ENCODE measurements around the gene SLC25A10. TPM values are rescaled to one million over a fixed set of nuclear protein-coding genes. Genes with fewer than 3 reads are reported as not detected.

SLC25A10 gene
- polyA plus RNA-seq, 1 donor from 2014 or later: 8.7 TPM

DNA sequence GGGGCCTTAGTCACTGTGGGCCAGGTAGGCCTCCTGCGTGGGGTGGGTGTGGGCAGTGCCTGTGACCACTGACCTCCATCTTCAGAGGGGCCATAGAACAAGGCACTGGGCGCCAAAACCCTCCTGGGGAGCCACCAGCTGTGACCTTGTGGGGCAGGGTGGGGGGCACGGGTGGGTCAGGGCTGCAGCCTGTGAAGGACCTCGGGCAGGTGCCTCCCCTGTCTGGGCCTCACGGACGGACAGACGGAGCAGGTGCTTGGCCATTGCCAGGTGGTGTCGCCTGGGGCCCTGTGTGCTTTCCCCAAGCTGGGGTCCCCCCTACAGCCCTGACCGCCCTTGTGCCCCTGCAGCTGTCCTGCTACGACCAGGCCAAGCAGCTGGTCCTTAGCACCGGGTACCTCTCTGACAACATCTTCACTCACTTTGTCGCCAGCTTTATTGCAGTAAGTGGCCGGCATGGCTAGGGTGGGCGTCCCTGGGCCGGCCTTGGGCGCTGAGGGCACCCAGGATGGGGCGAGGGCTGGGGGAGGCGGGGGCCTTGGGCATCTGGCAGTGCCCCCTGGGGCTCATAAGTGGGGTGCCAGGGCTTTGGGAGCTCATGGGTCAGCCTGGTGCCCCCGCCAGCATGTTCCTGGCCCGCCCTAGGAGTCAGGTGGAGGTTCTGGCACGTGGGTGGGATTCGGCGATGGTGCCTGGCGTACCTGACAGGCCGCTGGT is 5.1 kb downstream of the SLC25A10 start:
- Histone ChIP-seq H3K9me3 (ENCODE audit: low read length) (no peaks in the 10 kb centered on the region), H3K4me3 (ENCODE audit: low read length) (no peak overlapping the region), H3K27me3 (ENCODE audit: insufficient read depth, low read depth, low read length) (no peaks in the 10 kb centered on the region), H3F3A (ENCODE audit: insufficient read depth, low read length, poor library complexity, severe bottlenecking) (no peaks in the 10 kb centered on the region), H2AFZ (ENCODE audit: low read depth, low read length) (no peak overlapping the region), H3K9ac (ENCODE audit: low read length) (no peak overlapping the region), H3K27ac (ENCODE audit: low read length) (no peak overlapping the region), H4K20me1 (ENCODE audit: insufficient read depth) (no peaks in the 10 kb centered on the region), H3K9me2 (ENCODE audit: insufficient read depth, low read length) (no peaks in the 10 kb centered on the region), H3K4me2 (ENCODE audit: low read length) (no peak overlapping the region), H3K36me3 (ENCODE audit: insufficient read depth, low read length) (no peaks in the 10 kb centered on the region), H3K79me2 (replicated peaks; ENCODE audit: insufficient read depth, low read length) (no peaks in the 10 kb centered on the region)
- TF ChIP-seq EP300 (conservative IDR thresholded peaks at IDR 0.05; ENCODE audit: poor library complexity, severe bottlenecking) (no peak), MXI1 (conservative IDR thresholded peaks at IDR 0.05; ENCODE audit: poor library complexity, severe bottlenecking) (no peak), SMC3 (conservative IDR thresholded peaks at IDR 0.05; ENCODE audit: poor library complexity) (no peak), EZH2 (IDR thresholded peaks at IDR 0.05; ENCODE audit: borderline replicate concordance, insufficient read depth, low read length, poor library complexity, severe bottlenecking) (no peak), RAD21 (conservative IDR thresholded peaks at IDR 0.05) (no peak), TAF1 (IDR thresholded peaks at IDR 0.05; ENCODE audit: low read depth) (no peak), POLR2AphosphoS5 (IDR thresholded peaks at IDR 0.05) (no peak)
- TF ChIP-seq, protein P1, sequence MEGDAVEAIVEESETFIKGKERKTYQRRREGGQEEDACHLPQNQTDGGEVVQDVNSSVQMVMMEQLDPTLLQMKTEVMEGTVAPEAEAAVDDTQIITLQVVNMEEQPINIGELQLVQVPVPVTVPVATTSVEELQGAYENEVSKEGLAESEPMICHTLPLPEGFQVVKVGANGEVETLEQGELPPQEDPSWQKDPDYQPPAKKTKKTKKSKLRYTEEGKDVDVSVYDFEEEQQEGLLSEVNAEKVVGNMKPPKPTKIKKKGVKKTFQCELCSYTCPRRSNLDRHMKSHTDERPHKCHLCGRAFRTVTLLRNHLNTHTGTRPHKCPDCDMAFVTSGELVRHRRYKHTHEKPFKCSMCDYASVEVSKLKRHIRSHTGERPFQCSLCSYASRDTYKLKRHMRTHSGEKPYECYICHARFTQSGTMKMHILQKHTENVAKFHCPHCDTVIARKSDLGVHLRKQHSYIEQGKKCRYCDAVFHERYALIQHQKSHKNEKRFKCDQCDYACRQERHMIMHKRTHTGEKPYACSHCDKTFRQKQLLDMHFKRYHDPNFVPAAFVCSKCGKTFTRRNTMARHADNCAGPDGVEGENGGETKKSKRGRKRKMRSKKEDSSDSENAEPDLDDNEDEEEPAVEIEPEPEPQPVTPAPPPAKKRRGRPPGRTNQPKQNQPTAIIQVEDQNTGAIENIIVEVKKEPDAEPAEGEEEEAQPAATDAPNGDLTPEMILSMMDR (IDR thresholded peaks at IDR 0.05; ENCODE audit: poor library complexity, severe bottlenecking): no peak
- TF ChIP-seq, protein P2, sequence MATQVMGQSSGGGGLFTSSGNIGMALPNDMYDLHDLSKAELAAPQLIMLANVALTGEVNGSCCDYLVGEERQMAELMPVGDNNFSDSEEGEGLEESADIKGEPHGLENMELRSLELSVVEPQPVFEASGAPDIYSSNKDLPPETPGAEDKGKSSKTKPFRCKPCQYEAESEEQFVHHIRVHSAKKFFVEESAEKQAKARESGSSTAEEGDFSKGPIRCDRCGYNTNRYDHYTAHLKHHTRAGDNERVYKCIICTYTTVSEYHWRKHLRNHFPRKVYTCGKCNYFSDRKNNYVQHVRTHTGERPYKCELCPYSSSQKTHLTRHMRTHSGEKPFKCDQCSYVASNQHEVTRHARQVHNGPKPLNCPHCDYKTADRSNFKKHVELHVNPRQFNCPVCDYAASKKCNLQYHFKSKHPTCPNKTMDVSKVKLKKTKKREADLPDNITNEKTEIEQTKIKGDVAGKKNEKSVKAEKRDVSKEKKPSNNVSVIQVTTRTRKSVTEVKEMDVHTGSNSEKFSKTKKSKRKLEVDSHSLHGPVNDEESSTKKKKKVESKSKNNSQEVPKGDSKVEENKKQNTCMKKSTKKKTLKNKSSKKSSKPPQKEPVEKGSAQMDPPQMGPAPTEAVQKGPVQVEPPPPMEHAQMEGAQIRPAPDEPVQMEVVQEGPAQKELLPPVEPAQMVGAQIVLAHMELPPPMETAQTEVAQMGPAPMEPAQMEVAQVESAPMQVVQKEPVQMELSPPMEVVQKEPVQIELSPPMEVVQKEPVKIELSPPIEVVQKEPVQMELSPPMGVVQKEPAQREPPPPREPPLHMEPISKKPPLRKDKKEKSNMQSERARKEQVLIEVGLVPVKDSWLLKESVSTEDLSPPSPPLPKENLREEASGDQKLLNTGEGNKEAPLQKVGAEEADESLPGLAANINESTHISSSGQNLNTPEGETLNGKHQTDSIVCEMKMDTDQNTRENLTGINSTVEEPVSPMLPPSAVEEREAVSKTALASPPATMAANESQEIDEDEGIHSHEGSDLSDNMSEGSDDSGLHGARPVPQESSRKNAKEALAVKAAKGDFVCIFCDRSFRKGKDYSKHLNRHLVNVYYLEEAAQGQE (IDR thresholded peaks at IDR 0.05; ENCODE audit: borderline replicate concordance): no peak

DNA sequence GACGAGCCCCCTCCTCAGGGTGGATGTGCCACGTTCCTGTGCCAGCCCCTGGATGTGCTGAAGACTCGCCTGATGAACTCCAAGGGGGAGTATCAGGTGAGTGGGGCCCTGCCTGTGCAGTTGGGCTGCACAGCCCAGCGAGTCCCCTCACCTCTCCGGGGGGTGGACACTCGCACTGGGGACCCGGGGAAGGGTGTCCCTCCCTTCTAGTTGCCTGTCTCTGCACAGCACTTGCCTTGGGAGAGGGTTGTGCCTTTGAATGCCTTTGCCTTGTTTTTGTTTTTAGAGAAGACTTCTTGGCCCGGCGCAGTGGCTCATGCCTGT is 5.6 kb downstream of the SLC25A10 start:
- H3K9me2 ChIP-seq (ENCODE audit: insufficient read depth, low read length): no peaks in the 10 kb centered on the region
- H3F3A ChIP-seq (ENCODE audit: insufficient read depth, low read length, poor library complexity, severe bottlenecking): no peaks in the 10 kb centered on the region
- no peaks in the 10 kb centered on the region for H3K79me2 ChIP-seq (replicated peaks; ENCODE audit: insufficient read depth, low read length)
- H3K4me3 ChIP-seq (ENCODE audit: low read length): no peak overlapping the region
- no peak overlapping the region for H3K9ac ChIP-seq (ENCODE audit: low read length)
- H3K27ac ChIP-seq (ENCODE audit: low read length): no peak overlapping the region
- no peak for TF ChIP-seq EZH2 (IDR thresholded peaks at IDR 0.05; ENCODE audit: borderline replicate concordance, insufficient read depth, low read length, poor library complexity, severe bottlenecking)
- TF ChIP-seq, protein P2 (IDR thresholded peaks at IDR 0.05; ENCODE audit: borderline replicate concordance): no peak
- TF ChIP-seq EP300 (conservative IDR thresholded peaks at IDR 0.05; ENCODE audit: poor library complexity, severe bottlenecking): no peak
- TF ChIP-seq, protein P1 (IDR thresholded peaks at IDR 0.05; ENCODE audit: poor library complexity, severe bottlenecking): no peak
- no peak for TF ChIP-seq MXI1 (conservative IDR thresholded peaks at IDR 0.05; ENCODE audit: poor library complexity, severe bottlenecking)
- no peak for TF ChIP-seq SMC3 (conservative IDR thresholded peaks at IDR 0.05; ENCODE audit: poor library complexity)
- no peak for TF ChIP-seq POLR2AphosphoS5 (IDR thresholded peaks at IDR 0.05)
- no peak for TF ChIP-seq RAD21 (conservative IDR thresholded peaks at IDR 0.05)
- no peak for TF ChIP-seq TAF1 (IDR thresholded peaks at IDR 0.05; ENCODE audit: low read depth)
- no peak overlapping the region for H2AFZ ChIP-seq (ENCODE audit: low read depth, low read length)
- no peaks in the 10 kb centered on the region for H3K27me3 ChIP-seq (ENCODE audit: insufficient read depth, low read depth, low read length)
- no peak overlapping the region for H3K4me2 ChIP-seq (ENCODE audit: low read length)
- no peaks in the 10 kb centered on the region for H3K9me3 ChIP-seq (ENCODE audit: low read length)
- no peaks in the 10 kb centered on the region for H3K36me3 ChIP-seq (ENCODE audit: insufficient read depth, low read length)
- no peaks in the 10 kb centered on the region for H4K20me1 ChIP-seq (ENCODE audit: insufficient read depth)

All from neural cell (in vitro differentiated cells).